Esophagus muscularis mucosa (tissue), 3 donors: ENCODE results near the gene FGD5.

ENCODE experiments used
- CTCF ChIP-seq, 3 experiments: fragments of 200-600 bp in 2 of 3; fragments of 450-650 bp in 1 of 3; sonication (generic) in 2 of 3; IDR thresholded peaks; one replicate each; pipeline ENCODE4 v1.5.1; 2017 to 2019; ENCODE audit warnings: antibody characterized with exemption in 3 of 3, mild to moderate bottlenecking in 2 of 3, moderate library complexity in 1 of 3
- POLR2A ChIP-seq: fragments of 450-650 bp; IDR thresholded peaks from one replicate; pipeline ENCODE4 v1.6.1; 2017; ENCODE audit warnings: antibody characterized with exemption, moderate library complexity, mild to moderate bottlenecking, low read depth
- POLR2AphosphoS5 ChIP-seq, 2 donors: sonication (generic); formaldehyde crosslinking; IDR thresholded peaks; one replicate each; pipeline ENCODE4 v1.6.1; 2017; ENCODE audit warnings: antibody characterized with exemption in 2 of 2

- no peak for TF ChIP-seq POLR2AphosphoS5 (IDR thresholded peaks at IDR 0.05)
- TF ChIP-seq CTCF (IDR thresholded peaks at IDR 0.05): no peak
- TF ChIP-seq POLR2A: no peak
Observed at GRCh38 chr3:14801668-14802380, 16.9 kb upstream of the FGD5 start.
